Parathyroid adenoma (tissue), 2 donors: Measurements from ENCODE around the gene ANKRD55.
"Not testable (repeated sequence)": the region's sequence is repeated elsewhere in the genome, so short reads cannot be mapped to it uniquely, and the experiment has no call there.

Source experiments
- H2AFZ ChIP-seq: fragments of 300-600 bp; sonication (generic); one replicate; pipeline ENCODE4 v1.7.0; 2017; ENCODE audit warnings: antibody characterized with exemption, mild to moderate bottlenecking
- H3K27ac ChIP-seq: fragments of 300-600 bp; sonication (generic); one replicate; pipeline ENCODE4 v1.7.0; 2017
- H3K27me3 ChIP-seq: fragments of 300-600 bp; sonication (generic); one replicate; pipeline ENCODE4 v1.7.0; 2017; ENCODE audit warnings: low read length; ENCODE audit not compliant: control insufficient read depth, insufficient read depth
- H3K36me3 ChIP-seq: fragments of 300-600 bp; sonication (generic); one replicate; pipeline ENCODE4 v1.7.0; 2017; ENCODE audit warnings: low read length; ENCODE audit not compliant: control insufficient read depth, insufficient read depth
- H3K4me1 ChIP-seq: fragments of 300-600 bp; sonication (generic); one replicate; pipeline ENCODE4 v1.7.0; 2017; ENCODE audit warnings: control low read depth
- H3K4me2 ChIP-seq: fragments of 300-600 bp; sonication (generic); one replicate; pipeline ENCODE4 v1.7.0; 2017; ENCODE audit warnings: low read length
- H3K4me3 ChIP-seq: fragments of 300-600 bp; sonication (generic); one replicate; pipeline ENCODE4 v1.7.0; 2017; ENCODE audit warnings: low read depth, low read length
- H3K79me2 ChIP-seq: fragments of 300-600 bp; sonication (generic); one replicate; pipeline ENCODE4 v1.7.0; 2017; ENCODE audit warnings: control low read depth
- H3K9ac ChIP-seq: fragments of 300-600 bp; sonication (generic); one replicate; pipeline ENCODE4 v1.7.0; 2017; ENCODE audit warnings: mild to moderate bottlenecking
- H3K9me3 ChIP-seq: fragments of 300-600 bp; sonication (generic); one replicate; pipeline ENCODE4 v1.7.0; 2017; ENCODE audit warnings: low read length; ENCODE audit not compliant: control insufficient read depth
- TF ChIP-seq, protein P1 (sequence below): fragments of 300-600 bp; sonication (generic); IDR thresholded peaks from one replicate; pipeline ENCODE4 v1.7.0; 2017; ENCODE audit warnings: antibody characterized with exemption, mild to moderate bottlenecking
- donor health status: primary hyperparathyroidism.

Gene ANKRD55

DNA sequence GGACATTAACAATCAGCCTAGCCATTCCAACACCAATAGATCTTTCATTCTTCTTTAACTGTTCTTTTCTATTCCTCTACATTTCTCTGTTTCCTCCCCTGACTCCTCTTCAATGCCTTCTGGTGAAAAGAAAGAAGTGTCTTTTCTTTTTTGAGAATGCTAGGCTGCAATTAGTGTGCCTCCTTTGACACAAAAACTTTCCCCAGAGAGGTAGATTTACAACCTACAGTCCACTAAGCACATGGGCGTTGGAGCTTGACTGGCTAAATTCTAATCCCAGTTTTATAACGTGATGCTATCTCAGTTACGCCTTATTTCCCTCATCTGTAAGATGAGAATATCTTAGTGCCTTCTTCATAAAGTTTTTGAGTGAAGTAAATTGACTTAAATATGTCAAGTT is 16.9 kb upstream of the ANKRD55 start:
- Histone ChIP-seq H3K27ac (no peak overlapping the region), H3K79me2 (no peaks in the 10 kb centered on the region), H3K9ac (no peak overlapping the region), H3K4me1 (no peaks in the 10 kb centered on the region), H3K36me3 (no peaks in the 10 kb centered on the region), H3K4me2 (no peak overlapping the region), H2AFZ (no peak overlapping the region), H3K27me3 (no peaks in the 10 kb centered on the region), H3K9me3 (no peaks in the 10 kb centered on the region), H3K4me3 (no peak overlapping the region)
- TF ChIP-seq, protein P1, sequence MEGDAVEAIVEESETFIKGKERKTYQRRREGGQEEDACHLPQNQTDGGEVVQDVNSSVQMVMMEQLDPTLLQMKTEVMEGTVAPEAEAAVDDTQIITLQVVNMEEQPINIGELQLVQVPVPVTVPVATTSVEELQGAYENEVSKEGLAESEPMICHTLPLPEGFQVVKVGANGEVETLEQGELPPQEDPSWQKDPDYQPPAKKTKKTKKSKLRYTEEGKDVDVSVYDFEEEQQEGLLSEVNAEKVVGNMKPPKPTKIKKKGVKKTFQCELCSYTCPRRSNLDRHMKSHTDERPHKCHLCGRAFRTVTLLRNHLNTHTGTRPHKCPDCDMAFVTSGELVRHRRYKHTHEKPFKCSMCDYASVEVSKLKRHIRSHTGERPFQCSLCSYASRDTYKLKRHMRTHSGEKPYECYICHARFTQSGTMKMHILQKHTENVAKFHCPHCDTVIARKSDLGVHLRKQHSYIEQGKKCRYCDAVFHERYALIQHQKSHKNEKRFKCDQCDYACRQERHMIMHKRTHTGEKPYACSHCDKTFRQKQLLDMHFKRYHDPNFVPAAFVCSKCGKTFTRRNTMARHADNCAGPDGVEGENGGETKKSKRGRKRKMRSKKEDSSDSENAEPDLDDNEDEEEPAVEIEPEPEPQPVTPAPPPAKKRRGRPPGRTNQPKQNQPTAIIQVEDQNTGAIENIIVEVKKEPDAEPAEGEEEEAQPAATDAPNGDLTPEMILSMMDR: no peak

DNA sequence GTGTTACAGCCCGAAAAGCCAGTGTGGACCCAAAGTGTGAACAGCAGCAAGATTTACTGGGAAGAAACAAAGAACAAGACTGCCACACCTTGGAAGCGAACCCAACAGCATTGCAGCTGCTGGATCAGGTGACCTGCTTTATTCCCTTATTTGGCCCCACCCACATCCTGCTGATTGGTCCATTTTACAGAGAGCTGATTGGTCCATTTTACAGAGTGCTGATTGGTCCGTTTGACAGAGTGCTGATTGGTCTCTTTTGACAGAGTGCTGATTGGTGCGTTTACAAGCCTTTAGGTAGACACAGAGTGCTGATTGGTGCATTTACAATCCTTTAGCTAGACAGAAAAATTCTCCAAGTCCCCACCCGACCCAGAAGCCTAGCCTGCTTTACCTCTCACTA is 16.0 kb upstream of the ANKRD55 start:
- not testable (repeated sequence) for H3K27me3 ChIP-seq, H3K27ac ChIP-seq, H3K4me1 ChIP-seq, H3K9ac ChIP-seq, H3K9me3 ChIP-seq, H2AFZ ChIP-seq, H3K36me3 ChIP-seq, H3K4me2 ChIP-seq, H3K4me3 ChIP-seq, H3K79me2 ChIP-seq

DNA sequence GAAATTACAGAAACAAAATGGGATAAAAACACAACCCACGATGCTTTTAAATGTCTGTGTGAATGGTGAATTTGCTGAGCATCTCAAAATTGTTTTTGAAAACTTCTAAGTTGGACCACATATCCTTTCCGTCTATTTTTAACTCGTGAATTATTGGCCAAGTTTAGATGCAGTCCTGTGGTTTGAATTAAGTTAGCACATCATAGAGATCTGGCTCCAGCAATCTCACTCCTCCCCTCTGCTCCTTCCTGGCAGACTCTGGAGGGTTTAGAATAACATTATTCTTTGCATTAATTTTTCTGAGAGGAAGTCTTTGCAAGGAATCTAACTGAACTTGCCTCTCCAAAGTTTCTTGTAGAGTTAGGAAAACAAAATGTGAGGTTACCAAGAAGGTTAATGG is 14.5 kb upstream of the ANKRD55 start:
- H3K79me2 ChIP-seq: no peaks in the 10 kb centered on the region

DNA sequence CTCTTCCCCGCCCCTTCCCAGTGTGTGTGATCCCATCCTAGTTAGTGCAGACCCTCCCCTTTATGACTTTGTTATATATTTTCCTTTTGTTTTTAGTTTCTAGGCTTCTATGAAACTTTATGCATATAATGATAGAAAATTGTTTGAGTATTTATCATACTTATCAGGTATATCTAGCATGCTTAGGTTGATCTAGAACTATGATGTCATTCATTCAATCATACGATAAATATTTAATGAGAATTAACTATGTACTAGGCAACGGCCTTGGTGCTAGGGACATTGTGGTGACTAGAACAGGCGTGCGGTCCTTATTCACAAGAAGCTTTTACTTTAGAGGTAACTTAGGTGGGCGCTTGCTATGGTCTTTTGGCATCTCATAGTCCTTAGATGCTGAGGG is 13.6 kb upstream of the ANKRD55 start:
- H3K9me3 ChIP-seq: no peaks in the 10 kb centered on the region
- H3K9ac ChIP-seq: no peak overlapping the region
- no peaks in the 10 kb centered on the region for H3K36me3 ChIP-seq
- no peaks in the 10 kb centered on the region for H3K4me1 ChIP-seq
- TF ChIP-seq, protein P1: no peak
- no peak overlapping the region for H3K27ac ChIP-seq
- H3K79me2 ChIP-seq: no peaks in the 10 kb centered on the region
- no peak overlapping the region for H3K4me3 ChIP-seq
- H3K27me3 ChIP-seq: no peaks in the 10 kb centered on the region
- H2AFZ ChIP-seq: no peak overlapping the region
- H3K4me2 ChIP-seq: no peak overlapping the region

More for the DNA sequence above, 14.5 kb upstream of the ANKRD55 start:
- no peak overlapping the region for H3K27ac ChIP-seq
- TF ChIP-seq, protein P1: no peak
- H3K9ac ChIP-seq: no peak overlapping the region
- no peak overlapping the region for H2AFZ ChIP-seq
- H3K27me3 ChIP-seq: no peaks in the 10 kb centered on the region
- no peaks in the 10 kb centered on the region for H3K4me1 ChIP-seq
- no peaks in the 10 kb centered on the region for H3K9me3 ChIP-seq
- no peak overlapping the region for H3K4me2 ChIP-seq
- H3K36me3 ChIP-seq: no peaks in the 10 kb centered on the region
- H3K4me3 ChIP-seq: no peak overlapping the region

DNA sequence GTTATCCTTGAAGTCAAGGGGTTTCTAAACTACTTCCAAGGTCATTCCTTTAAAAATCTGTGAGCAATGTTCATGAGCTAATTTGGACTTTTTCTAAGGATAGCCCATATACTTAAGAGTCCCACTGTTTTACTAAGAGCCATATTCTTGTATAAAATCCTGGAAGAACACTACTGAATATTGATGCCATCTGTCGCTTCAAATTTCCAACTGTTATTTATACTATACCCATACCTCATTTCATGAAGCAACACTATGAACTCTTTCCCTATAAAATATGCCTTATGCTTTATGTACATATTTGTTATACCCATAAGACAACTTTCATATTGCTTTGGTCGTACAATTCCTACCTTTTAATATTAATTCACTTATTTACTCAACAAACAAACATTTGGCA is 12.4 kb upstream of the ANKRD55 start:
- Histone ChIP-seq H3K27ac (no peak overlapping the region), H3K79me2 (no peaks in the 10 kb centered on the region), H3K4me2 (no peak overlapping the region), H3K9me3 (no peaks in the 10 kb centered on the region), H2AFZ (no peak overlapping the region), H3K36me3 (no peaks in the 10 kb centered on the region), H3K4me3 (no peak overlapping the region), H3K27me3 (no peaks in the 10 kb centered on the region), H3K4me1 (no peaks in the 10 kb centered on the region), H3K9ac (no peak overlapping the region)
- TF ChIP-seq, protein P1: no peak
